ENCODE measurements around the gene MMP12.

- TF ChIP-seq EZH2 (IDR thresholded peaks at IDR 0.05; ENCODE audit: low read length, missing control alignments) (no peak), CTCF (conservative IDR thresholded peaks at IDR 0.05 in 1 of 2, IDR thresholded peaks at IDR 0.05 in 1 of 2; ENCODE audit: low read depth in 1 of 2, low read length in 2 of 2) (no peak)
Measured at GRCh38 chr11:102832612-102833011, 42.2 kb downstream of the MMP12 start.
